AG10803 (cell line): ENCODE measurements around the gene RNF186.
A peak's percentile ranks its signal among the peaks of the same experiment; 100 is the strongest.
"Not testable (repeated sequence)": the region's sequence is repeated elsewhere in the genome, so short reads cannot be mapped to it uniquely, and the experiment has no call there.

ENCODE experiments used
- DNase-seq: peaks from one replicate; pipeline ENCODE4 v3.0.0; 2010; ENCODE audit warnings: low read depth
- H3K4me3 ChIP-seq: 2 replicates; pipeline ENCODE4 v1.5.1; 2011; ENCODE audit warnings: mild to moderate bottlenecking, low read length, control low read depth
- CTCF ChIP-seq: conservative IDR thresholded peaks from 2 replicates; pipeline ENCODE4 v1.5.1; 2011; ENCODE audit warnings: mild to moderate bottlenecking, low read length, control low read depth, inconsistent platforms

The RNF186 gene

GRCh38 chr1:19859876-19860275 lies 44.8 kb upstream of the RNF186 start:
- no peak for DNase-seq
- H3K4me3 ChIP-seq: no peak overlapping the region
- no peak for TF ChIP-seq CTCF

DNA sequence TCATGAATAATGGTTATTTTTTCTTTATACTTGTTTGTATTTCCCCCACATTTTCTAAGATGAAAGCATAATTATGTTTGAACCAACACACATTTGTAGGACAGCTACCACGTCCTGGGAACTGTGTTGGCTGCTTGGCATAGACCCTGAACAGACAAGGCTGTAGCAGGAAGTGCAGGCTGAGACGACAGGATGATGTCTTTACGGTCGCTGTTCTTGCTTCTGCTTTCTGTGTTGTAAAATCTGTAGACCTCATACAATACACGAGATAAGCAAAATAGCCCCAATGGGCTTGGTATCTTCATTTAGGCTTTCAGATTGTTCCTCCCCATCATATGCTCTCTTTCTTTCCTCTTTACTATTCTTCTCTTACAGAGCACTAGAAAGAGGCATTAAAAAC lies 43.8 kb upstream of the RNF186 start:
- H3K4me3 ChIP-seq: no peak overlapping the region
- no peak for DNase-seq
- no peak for TF ChIP-seq CTCF

DNA sequence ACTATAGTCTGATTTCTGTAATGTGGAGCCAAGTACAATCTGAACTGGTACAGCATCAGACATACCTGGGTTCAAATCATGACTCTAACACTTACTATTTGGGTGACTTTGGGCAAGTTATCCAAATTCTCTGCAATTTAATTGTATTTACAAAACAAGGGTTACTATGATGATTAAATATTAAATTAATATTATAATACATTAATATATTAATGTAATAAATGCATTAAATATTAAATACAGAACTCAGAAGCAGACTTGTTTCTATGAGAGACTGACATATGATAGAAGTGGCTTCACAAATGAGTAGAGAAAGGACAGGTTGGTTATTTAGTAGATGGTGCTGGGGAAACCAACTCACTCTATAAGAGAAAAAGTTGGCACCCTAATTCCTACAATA lies 39.8 kb upstream of the RNF186 start:
- no peak for DNase-seq
- TF ChIP-seq CTCF: no peak
- no peak overlapping the region for H3K4me3 ChIP-seq

GRCh38 chr1:19852036-19852435 lies 37.0 kb upstream of the RNF186 start:
- peak; percentile 55 for DNase-seq
- TF ChIP-seq CTCF: no peak
- no peak overlapping the region for H3K4me3 ChIP-seq

GRCh38 chr1:19850214-19850613 lies 35.1 kb upstream of the RNF186 start:
- no peak for DNase-seq
- H3K4me3 ChIP-seq: no peak overlapping the region
- no peak for TF ChIP-seq CTCF

DNA sequence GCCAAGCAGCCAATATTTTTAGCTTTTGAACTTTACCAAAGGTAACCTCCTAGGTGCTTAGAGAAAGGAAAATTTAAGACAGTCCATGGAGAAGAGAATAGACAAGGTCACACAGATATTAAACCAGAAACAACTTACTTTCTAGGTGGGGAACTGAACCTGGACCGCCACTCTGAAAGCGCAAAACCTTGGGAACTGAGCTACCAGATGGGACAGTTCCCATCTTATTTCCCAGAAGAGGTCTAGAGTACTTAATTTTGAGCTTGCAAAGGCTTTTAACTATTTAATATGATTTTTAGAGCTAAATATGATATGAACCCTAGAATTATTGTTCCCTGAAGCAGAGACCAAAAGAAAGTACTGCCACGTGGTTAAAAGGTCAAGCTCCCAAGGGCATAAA lies 34.2 kb upstream of the RNF186 start:
- not testable (repeated sequence) for DNase-seq, H3K4me3 ChIP-seq

- H3K4me3 ChIP-seq, DNase-seq: not testable (repeated sequence)
These were observed 32.3 kb upstream of the RNF186 start for GRCh38 chr1:19847334-19847733.

DNA sequence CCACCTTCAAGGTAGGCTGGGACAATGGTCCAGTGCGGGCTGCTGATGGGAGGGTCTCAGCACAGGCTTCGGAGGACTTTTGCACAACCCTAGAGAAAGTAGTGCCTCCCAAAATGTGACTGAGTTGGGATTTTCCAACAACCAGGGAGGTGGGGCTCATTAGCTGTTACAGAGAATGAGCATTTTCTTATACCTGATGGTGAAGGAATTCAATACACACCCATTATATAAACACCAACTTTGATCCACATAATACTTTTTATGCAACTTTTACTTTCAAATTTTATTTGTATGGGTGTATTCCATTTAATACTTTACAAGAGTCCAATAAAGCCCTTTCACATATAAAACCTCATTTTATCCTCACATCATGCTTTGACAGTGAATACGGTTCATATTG lies 31.3 kb upstream of the RNF186 start:
- H3K4me3 ChIP-seq: no peak overlapping the region
- DNase-seq: no peak
- TF ChIP-seq CTCF: no peak
